Heart left ventricle (tissue), 16 donors: ENCODE measurements around the gene KDM4B. TPM values are rescaled to one million over a fixed set of nuclear protein-coding genes. Genes with fewer than 3 reads are reported as not detected.

Experiments used
- ATAC-seq, 4 donors: fragments of 200-7000 bp; cut with Tn5 transposase; one replicate each; pipeline ENCODE4 v1.9.1; 2020 to 2022; ENCODE audit warnings: moderate library complexity in 4 of 4, mild to moderate bottlenecking in 3 of 4, moderate number of reproducible peaks in 1 of 4
- DNase-seq, 5 donors: peaks; one replicate each; pipeline ENCODE4 v3.0.0-alpha.2; 2020
- H3K27ac ChIP-seq, 12 donors: fragments of 200-600 bp; sonication (generic) in 4 of 12; one replicate each; pipeline versions ENCODE4 v1.5.0 to v1.8.0; 2016 to 2022; ENCODE audit warnings: mild to moderate bottlenecking in 2 of 12
- H3K27me3 ChIP-seq, 9 donors: fragments of 200-600 bp; sonication (generic) in 2 of 9; one replicate each; pipeline versions ENCODE4 v1.5.1 to v1.8.0; 2016 to 2022; ENCODE audit warnings: mild to moderate bottlenecking in 3 of 9
- H3K36me3 ChIP-seq, 9 donors: fragments of 200-600 bp; sonication (generic) in 2 of 9; one replicate each; pipeline versions ENCODE4 v1.5.0 to v1.8.0; 2018 to 2022; ENCODE audit warnings: mild to moderate bottlenecking in 2 of 9
- H3K4me1 ChIP-seq, 12 donors: fragments of 200-600 bp; sonication (generic) in 4 of 12; one replicate each; pipeline versions ENCODE4 v1.5.0 to v1.8.0; 2016 to 2022; ENCODE audit warnings: mild to moderate bottlenecking in 3 of 12
- H3K4me3 ChIP-seq, 12 donors: fragments of 200-600 bp; sonication (generic) in 4 of 12; one replicate each; pipeline versions ENCODE4 v1.5.0 to v1.8.0; 2017 to 2022; ENCODE audit warnings: mild to moderate bottlenecking in 9 of 12, moderate library complexity in 4 of 12
- H3K9me3 ChIP-seq, 12 donors: fragments of 200-600 bp; sonication (generic) in 4 of 12; one replicate each; pipeline versions ENCODE4 v1.5.0 to v1.8.0; 2016 to 2022; ENCODE audit warnings: mild to moderate bottlenecking in 1 of 12
- POLR2A ChIP-seq, 2 donors: fragments of 450-650 bp; IDR thresholded peaks; one replicate each; pipeline ENCODE4 v1.6.1; 2017; ENCODE audit warnings: antibody characterized with exemption in 2 of 2, mild to moderate bottlenecking in 2 of 2, moderate library complexity in 2 of 2
- WGBS, 4 donors: extraction: QIAGEN DNeasy Blood & Tissue Kit in 2 of 4; methylation state at CpG; one replicate each; pipeline versions ENCODE4 v1.1.5 to v1.1.7; 2013 to 2018; 5-methylcytosine and 5-hydroxymethylcytosine counted together
- intact Hi-C, 10 donors: fragments of 100-400 bp; cut with DNase I; formaldehyde crosslinking; loops; one replicate each; pipeline versions ENCODE4 v1.11.1 to v1.14.2; 2022
- polyA plus RNA-seq, 2 donors: library from polyadenylated mRNA; stranded (reverse); fragments of 200-250 nt; gene quantifications; one replicate each; pipeline ENCODE4 v1.2.3, GENCODE V29; 2013
- total RNA-seq, 9 donors: library from RNA; depleted of rRNA in 2 of 9; stranded (reverse); fragments of >200 nt in 2 of 9; fragmentation: NEBNext Ultra II Directional in 3 of 9; extraction: Animal tissue kit (Norgen Biotek cat#: 25700) in 3 of 9; gene quantifications; one replicate each; pipeline versions ENCODE4 v1.1.0 to v1.2.4, GENCODE V29; 2016 to 2023
- TF ChIP-seq, protein P1 (sequence below), 12 donors: fragments of 200-600 bp; sonication (generic) in 4 of 12; IDR thresholded peaks; one replicate each; pipeline versions ENCODE4 v1.5.0 to v1.8.0; 2018 to 2022; ENCODE audit warnings: antibody characterized with exemption in 12 of 12, mild to moderate bottlenecking in 5 of 12
- donor health status: ischemic (EF 13 %, LVEDD 7.1; RV severe dilation, severe dysfunction).
- donor health status: healthy with polysubstance abuse.
- donor health status: DM: no; HTN: yes; CAD: no.
- donor health status: DM: no; HTN: no; CAD: no.
- donor health status: ischemic (EF 25% LVEDD 6.9; RV normal size, moderate dysfunction).
- donor health status: ischemic (EF 25% LVEDD 5.7; RV mildly dilated, moderate dysfunction).
- donor health status: healthy.
- donor health status: DM: yes; HTN: yes; CAD: no.
- donor health status: ischemic (EF 35%, LVEDD 5.7; RV mildly dilated, moderate dysfunction).
- donor health status: nonischemic (EF 11% LVEDD 7.7; RV severe dilation, severe dysfunction).
- donor health status: DM: yes; HTN: yes; CAD: no.
- donor health status: PGD.
- donor health status: ischemic (EF 29% LVEDD 5.4; RV normal size, mild dysfunction).
- donor health status: nonischemic (EF 23%, LVEDD 6.1; RV moderate dilation, normal function).

The KDM4B gene
- total and polyA plus RNA-seq, 11 donors, result 21.5 to 36.5 (median 27.2) TPM

DNA sequence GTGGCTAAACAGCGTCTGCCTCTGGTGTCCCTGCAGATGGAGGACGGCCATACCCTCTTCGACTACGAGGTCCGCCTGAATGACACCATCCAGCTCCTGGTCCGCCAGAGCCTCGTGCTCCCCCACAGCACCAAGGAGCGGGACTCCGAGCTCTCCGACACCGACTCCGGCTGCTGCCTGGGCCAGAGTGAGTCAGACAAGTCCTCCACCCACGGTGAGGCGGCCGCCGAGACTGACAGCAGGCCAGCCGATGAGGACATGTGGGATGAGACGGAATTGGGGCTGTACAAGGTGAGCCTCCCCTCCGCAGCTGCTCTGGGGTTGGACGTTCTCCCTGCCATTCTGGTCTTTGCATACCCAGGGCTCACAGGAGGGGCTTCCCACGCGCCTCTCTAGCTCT, 39.7 kb upstream of the KDM4B start:
- Histone ChIP-seq H3K4me1 (no peaks in the 10 kb centered on the region), H3K36me3 (no peaks in the 10 kb centered on the region), H3K4me3 (no peak overlapping the region), H3K9me3 (no peaks in the 10 kb centered on the region), H3K27ac (no peak overlapping the region), H3K27me3 (no peaks in the 10 kb centered on the region)
- WGBS, 4 donors, result 92 to 100% (median 94%) methylated on average over 7 to 22 of the region's 22 CpGs
- intact Hi-C loops, result no loop called here
- TF ChIP-seq, protein P1, sequence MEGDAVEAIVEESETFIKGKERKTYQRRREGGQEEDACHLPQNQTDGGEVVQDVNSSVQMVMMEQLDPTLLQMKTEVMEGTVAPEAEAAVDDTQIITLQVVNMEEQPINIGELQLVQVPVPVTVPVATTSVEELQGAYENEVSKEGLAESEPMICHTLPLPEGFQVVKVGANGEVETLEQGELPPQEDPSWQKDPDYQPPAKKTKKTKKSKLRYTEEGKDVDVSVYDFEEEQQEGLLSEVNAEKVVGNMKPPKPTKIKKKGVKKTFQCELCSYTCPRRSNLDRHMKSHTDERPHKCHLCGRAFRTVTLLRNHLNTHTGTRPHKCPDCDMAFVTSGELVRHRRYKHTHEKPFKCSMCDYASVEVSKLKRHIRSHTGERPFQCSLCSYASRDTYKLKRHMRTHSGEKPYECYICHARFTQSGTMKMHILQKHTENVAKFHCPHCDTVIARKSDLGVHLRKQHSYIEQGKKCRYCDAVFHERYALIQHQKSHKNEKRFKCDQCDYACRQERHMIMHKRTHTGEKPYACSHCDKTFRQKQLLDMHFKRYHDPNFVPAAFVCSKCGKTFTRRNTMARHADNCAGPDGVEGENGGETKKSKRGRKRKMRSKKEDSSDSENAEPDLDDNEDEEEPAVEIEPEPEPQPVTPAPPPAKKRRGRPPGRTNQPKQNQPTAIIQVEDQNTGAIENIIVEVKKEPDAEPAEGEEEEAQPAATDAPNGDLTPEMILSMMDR (IDR thresholded peaks at IDR 0.05), result no peak
- no peak for TF ChIP-seq POLR2A (IDR thresholded peaks at IDR 0.05)
- peak in 1 of 5 donors; percentile 46 for DNase-seq
- ATAC-seq, result peak in 2 of 4 donors; percentile 31 to 59

DNA sequence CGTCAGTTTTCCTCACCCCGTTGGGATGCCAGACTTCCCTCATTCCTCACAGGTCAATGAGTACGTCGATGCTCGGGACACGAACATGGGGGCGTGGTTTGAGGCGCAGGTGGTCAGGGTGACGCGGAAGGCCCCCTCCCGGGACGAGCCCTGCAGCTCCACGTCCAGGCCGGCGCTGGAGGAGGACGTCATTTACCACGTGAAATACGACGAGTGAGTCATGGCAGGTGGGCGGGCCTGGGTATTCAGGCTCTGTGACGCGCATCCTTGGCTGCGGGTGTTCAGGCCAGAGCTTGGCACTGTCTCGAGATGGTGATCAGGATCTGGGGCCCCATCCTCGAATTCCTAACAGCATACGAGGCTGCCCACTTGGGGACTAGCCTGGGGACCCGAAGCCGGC, 38.2 kb upstream of the KDM4B start:
- 95 to 96% (median 95%) methylated on average over 25 to 28 of the region's 28 CpGs for WGBS, 4 donors
- no peak for DNase-seq
- H3K27ac ChIP-seq, result no peak overlapping the region

DNA sequence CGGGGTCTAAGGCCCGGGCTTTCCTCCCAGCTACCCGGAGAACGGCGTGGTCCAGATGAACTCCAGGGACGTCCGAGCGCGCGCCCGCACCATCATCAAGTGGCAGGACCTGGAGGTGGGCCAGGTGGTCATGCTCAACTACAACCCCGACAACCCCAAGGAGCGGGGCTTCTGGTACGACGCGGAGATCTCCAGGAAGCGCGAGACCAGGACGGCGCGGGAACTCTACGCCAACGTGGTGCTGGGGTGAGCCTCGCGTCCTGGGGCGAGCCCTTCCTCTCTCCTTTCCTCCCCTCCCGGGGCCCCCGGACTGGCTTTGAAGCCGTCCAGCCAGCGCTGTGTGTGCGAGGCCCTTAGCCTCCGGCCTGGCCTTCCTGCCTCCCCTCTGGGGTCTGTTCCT, 36.2 kb upstream of the KDM4B start:
- Histone ChIP-seq H3K4me1 (no peaks in the 10 kb centered on the region), H3K36me3 (no peaks in the 10 kb centered on the region), H3K9me3 (no peaks in the 10 kb centered on the region), H3K27ac (no peak overlapping the region), H3K27me3 (no peaks in the 10 kb centered on the region), H3K4me3 (no peak overlapping the region)
- intact Hi-C loops, result no loop called here
- ATAC-seq (no peak), DNase-seq (no peak)
- TF ChIP-seq POLR2A (IDR thresholded peaks at IDR 0.05), result no peak
- TF ChIP-seq, protein P1 (IDR thresholded peaks at IDR 0.05), result no peak
- 97 to 98% (median 98%) methylated on average over 27 to 32 of the region's 32 CpGs for WGBS, 4 donors

More for the DNA sequence above, 38.2 kb upstream of the KDM4B start:
- no peaks in the 10 kb centered on the region for H3K27me3 ChIP-seq
- H3K36me3 ChIP-seq, result no peaks in the 10 kb centered on the region
- no peak for TF ChIP-seq POLR2A (IDR thresholded peaks at IDR 0.05)
- no peak overlapping the region for H3K4me3 ChIP-seq
- H3K9me3 ChIP-seq, result no peaks in the 10 kb centered on the region
- H3K4me1 ChIP-seq, result no peaks in the 10 kb centered on the region
- intact Hi-C loops, result no loop called here
- no peak for ATAC-seq

DNA sequence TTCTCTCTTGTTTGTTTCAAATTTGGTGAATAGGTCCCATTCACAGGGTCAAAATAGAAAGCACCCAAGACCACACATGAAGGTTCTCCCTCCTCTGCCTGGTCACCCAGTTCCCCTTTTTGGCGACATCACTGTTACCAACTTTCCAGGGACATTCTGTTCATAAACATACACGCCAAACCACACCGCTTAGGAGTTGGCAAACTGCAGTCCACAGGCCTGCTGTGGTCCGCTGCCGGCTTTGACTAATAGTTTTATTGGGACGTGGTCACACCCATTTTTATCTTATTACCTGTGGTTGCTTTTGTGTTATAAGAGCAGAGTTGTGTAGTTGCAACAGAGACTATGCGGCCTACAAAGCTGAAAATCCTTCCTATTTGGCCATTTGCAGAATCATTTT, 35.4 kb upstream of the KDM4B start:
- no peak overlapping the region for H3K27ac ChIP-seq

GRCh38 chr19:4935444-4935843, 33.5 kb upstream of the KDM4B start:
- Histone ChIP-seq H3K9me3 (no peaks in the 10 kb centered on the region), H3K36me3 (no peaks in the 10 kb centered on the region), H3K27me3 (no peaks in the 10 kb centered on the region), H3K4me1 (no peaks in the 10 kb centered on the region), H3K27ac (no peak overlapping the region), H3K4me3 (no peak overlapping the region)
- TF ChIP-seq, protein P1 (IDR thresholded peaks at IDR 0.05), result no peak
- TF ChIP-seq POLR2A (IDR thresholded peaks at IDR 0.05), result no peak
- ATAC-seq (no peak), DNase-seq (no peak)
- intact Hi-C loops, result no loop called here
- 86 to 97% (median 95%) methylated on average over 7 to 8 of the region's 8 CpGs for WGBS, 4 donors

More for the DNA sequence above, 35.4 kb upstream of the KDM4B start:
- H3K36me3 ChIP-seq, result no peaks in the 10 kb centered on the region
- no peak for ATAC-seq
- no peak for TF ChIP-seq POLR2A (IDR thresholded peaks at IDR 0.05)
- TF ChIP-seq, protein P1 (IDR thresholded peaks at IDR 0.05), result no peak
- intact Hi-C loops, result no loop called here
- DNase-seq, result no peak
- no peak overlapping the region for H3K4me3 ChIP-seq
- WGBS, 4 donors, result 88 to 97% (median 94%) methylated on average over 7 of the region's 7 CpGs
- no peaks in the 10 kb centered on the region for H3K27me3 ChIP-seq
- no peaks in the 10 kb centered on the region for H3K9me3 ChIP-seq
- no peaks in the 10 kb centered on the region for H3K4me1 ChIP-seq
